GM21447 (cell line): ENCODE results near the gene EPM2AIP1.
"Not testable (repeated sequence)": the region's sequence is repeated elsewhere in the genome, so short reads cannot be mapped to it uniquely, and the experiment has no call there.

Experiments used
- ATAC-seq: cut with Tn5 transposase; IDR thresholded peaks from one replicate; pipeline ENCODE4 v1.9.1; 2021; ENCODE audit not compliant: unreplicated experiment

The EPM2AIP1 gene

GRCh38 chr3:36993326-36994283 is 674 bp upstream of the EPM2AIP1 start, which contains the start of gene MLH1:
TSS of gene MLH1 (plus strand) at chr3:36993518. CDS start at chr3:36993548, 30 bp downstream.
- peak; percentile 89 for ATAC-seq

GRCh38 chr3:36991923-36992805 is 767 bp downstream of the EPM2AIP1 start:
- no peak for ATAC-seq

GRCh38 chr3:36991147-36991546 is 1.8 kb downstream of the EPM2AIP1 start:
- no peak for ATAC-seq

- ATAC-seq, result no peak
Observed at GRCh38 chr3:36989568-36989967, 3.4 kb downstream of the EPM2AIP1 start.

- no peak for ATAC-seq
Observed at GRCh38 chr3:36989005-36989404, 3.9 kb downstream of the EPM2AIP1 start.

- no peak for ATAC-seq
Observed at GRCh38 chr3:36988356-36988755, 4.6 kb downstream of the EPM2AIP1 start.

- no peak for ATAC-seq
Observed at GRCh38 chr3:36981006-36981405, 11.9 kb downstream of the EPM2AIP1 start.

- no peak for ATAC-seq
Observed at GRCh38 chr3:36973139-36973538, 19.8 kb downstream of the EPM2AIP1 start.

GRCh38 chr3:36972163-36972562 is 20.8 kb downstream of the EPM2AIP1 start:
- no peak for ATAC-seq

- peak; percentile 98 for ATAC-seq
Observed at GRCh38 chr3:36969540-36970432, 23.1 kb downstream of the EPM2AIP1 start.

GRCh38 chr3:36969085-36969484 is 23.8 kb downstream of the EPM2AIP1 start:
- no peak for ATAC-seq

GRCh38 chr3:36965440-36965839 is 27.5 kb downstream of the EPM2AIP1 start:
- no peak for ATAC-seq

GRCh38 chr3:36964817-36965216 is 28.1 kb downstream of the EPM2AIP1 start:
- no peak for ATAC-seq

GRCh38 chr3:36964331-36964730 is 28.6 kb downstream of the EPM2AIP1 start:
- no peak for ATAC-seq

GRCh38 chr3:36963008-36963407 is 29.9 kb downstream of the EPM2AIP1 start:
- ATAC-seq, result not testable (repeated sequence)

GRCh38 chr3:36960502-36960901 is 32.4 kb downstream of the EPM2AIP1 start:
- no peak for ATAC-seq

- ATAC-seq, result no peak
Observed at GRCh38 chr3:36959821-36960220, 33.1 kb downstream of the EPM2AIP1 start.

GRCh38 chr3:36957862-36958686 is 34.9 kb downstream of the EPM2AIP1 start:
- ATAC-seq, result no peak

- no peak for ATAC-seq
Observed at GRCh38 chr3:36957063-36957462, 35.9 kb downstream of the EPM2AIP1 start.

- ATAC-seq, result no peak
Observed at GRCh38 chr3:36956155-36956554, 36.8 kb downstream of the EPM2AIP1 start.
